ENCODE data around the gene NR1H4. TPM values are rescaled to one million over a fixed set of nuclear protein-coding genes. Genes with fewer than 3 reads are reported as not detected.

Gene NR1H4
- total and polyA plus RNA-seq, 2 of the 13 experiments (the other 11 are each of a cell fraction or from before 2014, with no cell fraction given): 27.3 to 114 TPM

GRCh38 chr12:100473716-100474150 is at the start of gene NR1H4 (continued):
- peak; percentile 29; the same call in 1 of the 2 replicates for TF ChIP-seq IRF2 (CRISPR knock-in tag; IDR thresholded peaks at IDR 0.05)
- no peak for TF ChIP-seq MIER2 (CRISPR knock-in tag; IDR thresholded peaks at IDR 0.05)
- TF ChIP-seq SALL1 (CRISPR knock-in tag; IDR thresholded peaks at IDR 0.05): peak; percentile 52
- TF ChIP-seq RBFOX2 (IDR thresholded peaks at IDR 0.05; ENCODE audit: low read depth, low read length): peak; percentile 58; the same call in 1 of the 2 replicates
- no peak for TF ChIP-seq ZNF496 (CRISPR knock-in tag; IDR thresholded peaks at IDR 0.05; ENCODE audit: insufficient replicate concordance)
- TF ChIP-seq NRL (CRISPR knock-in tag; IDR thresholded peaks at IDR 0.05; ENCODE audit: borderline replicate concordance): no peak
- no peak for TF ChIP-seq SMARCE1 (IDR thresholded peaks at IDR 0.05; ENCODE audit: borderline replicate concordance)
- no peak for TF ChIP-seq IRF1 (CRISPR knock-in tag; IDR thresholded peaks at IDR 0.05; ENCODE audit: low read depth)
- no peak for TF ChIP-seq ZNF207 (IDR thresholded peaks at IDR 0.05; ENCODE audit: borderline replicate concordance)
- TF ChIP-seq SMYD3 (CRISPR knock-in tag; IDR thresholded peaks at IDR 0.05): no peak
- no peak for TF ChIP-seq PBX3 (CRISPR knock-in tag; IDR thresholded peaks at IDR 0.05; ENCODE audit: borderline replicate concordance)
- 0 out of 2 replicates have a peak, but pooled peaks have one; percentile 34 for TF ChIP-seq YEATS4 (CRISPR knock-in tag; IDR thresholded peaks at IDR 0.05; ENCODE audit: borderline replicate concordance)
- peak; percentile 62 to 76 for TF ChIP-seq POLR2A (IDR thresholded peaks at IDR 0.05; ENCODE audit: insufficient read depth in 1 of 2, low read depth in 2 of 2, low read length in 2 of 2)
- TF ChIP-seq ARID2 (CRISPR knock-in tag; IDR thresholded peaks at IDR 0.05; ENCODE audit: borderline replicate concordance): no peak
- TF ChIP-seq ZNF276 (CRISPR knock-in tag; IDR thresholded peaks at IDR 0.05; ENCODE audit: low read depth): no peak
- TF ChIP-seq ZNF441 (CRISPR knock-in tag; IDR thresholded peaks at IDR 0.05; ENCODE audit: borderline replicate concordance): no peak
- peak; percentile 67 for TF ChIP-seq TAF1 (CRISPR knock-in tag; IDR thresholded peaks at IDR 0.05)
- 0 out of 2 replicates have a peak, but pooled peaks have one; percentile 28 for TF ChIP-seq ZNF792 (CRISPR knock-in tag; IDR thresholded peaks at IDR 0.05)
- TF ChIP-seq TGIF2 (CRISPR knock-in tag; IDR thresholded peaks at IDR 0.05): peak; percentile 80
- no peak for TF ChIP-seq RAD51 (IDR thresholded peaks at IDR 0.05; ENCODE audit: borderline replicate concordance)
- no peak for TF ChIP-seq SOX6 (IDR thresholded peaks at IDR 0.05)
- TF ChIP-seq SOX6 (CRISPR knock-in tag; IDR thresholded peaks at IDR 0.05): peak; percentile 33; the same call in 1 of the 2 replicates
- no peak for TF ChIP-seq AHR (CRISPR knock-in tag; IDR thresholded peaks at IDR 0.05)
- peak; percentile 82 for TF ChIP-seq POLR2AphosphoS5 (IDR thresholded peaks at IDR 0.05; ENCODE audit: low read depth, low read length)
- TF ChIP-seq NFIB (CRISPR knock-in tag; IDR thresholded peaks at IDR 0.05; ENCODE audit: borderline replicate concordance): no peak
- TF ChIP-seq FOXA3 (CRISPR knock-in tag; IDR thresholded peaks at IDR 0.05): peak; percentile 28; the same call in 1 of the 2 replicates
- no peak for TF ChIP-seq SP2 (CRISPR knock-in tag; IDR thresholded peaks at IDR 0.05)
- TF ChIP-seq RXRA (CRISPR knock-in tag; IDR thresholded peaks at IDR 0.05): no peak
- no peak for TF ChIP-seq TCF7 (IDR thresholded peaks at IDR 0.05; ENCODE audit: low read depth)
- TF ChIP-seq KLF13 (CRISPR knock-in tag; IDR thresholded peaks at IDR 0.05): no peak
- peak; percentile 49; the same call in 1 of the 2 replicates for TF ChIP-seq RFX5 (IDR thresholded peaks at IDR 0.05; ENCODE audit: low read depth, low read length)
- TF ChIP-seq FOXC1 (CRISPR knock-in tag; IDR thresholded peaks at IDR 0.05; ENCODE audit: borderline replicate concordance): no peak
- TF ChIP-seq ZNF430 (CRISPR knock-in tag; IDR thresholded peaks at IDR 0.05): no peak
